Tibial nerve (tissue), 3 donors: Measurements from ENCODE around the gene TSHZ2.

Experiments used
- POLR2A ChIP-seq, 2 donors: fragments of 450-650 bp; IDR thresholded peaks; one replicate each; pipeline ENCODE4 v1.6.1; 2017; ENCODE audit warnings: antibody characterized with exemption in 2 of 2, mild to moderate bottlenecking in 2 of 2, moderate library complexity in 2 of 2
- TF ChIP-seq, protein P1 (sequence below), 5 experiments: fragments of 200-600 bp in 3 of 5; fragments of 450-650 bp in 2 of 5; sonication (generic) in 3 of 5; IDR thresholded peaks; one replicate each; pipeline ENCODE4 v1.5.1; 2016 to 2019; ENCODE audit warnings: antibody characterized with exemption in 5 of 5, mild to moderate bottlenecking in 3 of 5, moderate library complexity in 2 of 5

DNA sequence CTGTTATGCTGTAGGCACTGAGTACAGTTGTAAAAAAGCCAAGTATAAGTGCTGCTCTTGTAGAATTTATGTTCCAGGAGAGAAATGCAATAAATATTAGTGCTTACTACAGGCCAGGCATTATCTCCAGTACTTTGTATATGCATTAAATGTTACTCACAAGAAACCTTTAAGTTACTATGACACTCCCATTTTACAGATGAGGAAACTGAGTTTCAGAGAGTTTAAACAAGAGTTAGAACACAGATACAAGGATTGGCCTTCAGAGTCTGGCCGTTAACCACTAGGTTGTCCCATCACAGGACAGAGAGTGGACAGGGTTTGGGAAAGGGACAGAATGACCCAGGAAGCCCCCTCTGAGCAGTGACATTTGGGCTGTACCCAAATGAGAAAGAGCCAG, 347.0 kb downstream of the TSHZ2 start:
- no peak for TF ChIP-seq POLR2A (IDR thresholded peaks at IDR 0.05)
- TF ChIP-seq, protein P1, sequence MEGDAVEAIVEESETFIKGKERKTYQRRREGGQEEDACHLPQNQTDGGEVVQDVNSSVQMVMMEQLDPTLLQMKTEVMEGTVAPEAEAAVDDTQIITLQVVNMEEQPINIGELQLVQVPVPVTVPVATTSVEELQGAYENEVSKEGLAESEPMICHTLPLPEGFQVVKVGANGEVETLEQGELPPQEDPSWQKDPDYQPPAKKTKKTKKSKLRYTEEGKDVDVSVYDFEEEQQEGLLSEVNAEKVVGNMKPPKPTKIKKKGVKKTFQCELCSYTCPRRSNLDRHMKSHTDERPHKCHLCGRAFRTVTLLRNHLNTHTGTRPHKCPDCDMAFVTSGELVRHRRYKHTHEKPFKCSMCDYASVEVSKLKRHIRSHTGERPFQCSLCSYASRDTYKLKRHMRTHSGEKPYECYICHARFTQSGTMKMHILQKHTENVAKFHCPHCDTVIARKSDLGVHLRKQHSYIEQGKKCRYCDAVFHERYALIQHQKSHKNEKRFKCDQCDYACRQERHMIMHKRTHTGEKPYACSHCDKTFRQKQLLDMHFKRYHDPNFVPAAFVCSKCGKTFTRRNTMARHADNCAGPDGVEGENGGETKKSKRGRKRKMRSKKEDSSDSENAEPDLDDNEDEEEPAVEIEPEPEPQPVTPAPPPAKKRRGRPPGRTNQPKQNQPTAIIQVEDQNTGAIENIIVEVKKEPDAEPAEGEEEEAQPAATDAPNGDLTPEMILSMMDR (IDR thresholded peaks at IDR 0.05) = no peak
